DMS79 (cell line): ENCODE results near the gene PAX3.

Experiments
- DNase-seq: peaks from one replicate; lab custom pipeline; 2025; lab: John Stamatoyannopoulos, UW

PAX3 gene

GRCh38 chr2:222298311-222299150 lies at the start of gene PAX3:
PAX3 (minus strand) TSS chr2:222298998; CDS start chr2:222298615, 383 bp downstream.
- DNase-seq, result no peak

- DNase-seq, result no peak
Measured at GRCh38 chr2:222341331-222341730, 42.5 kb upstream of the PAX3 start.

- no peak for DNase-seq
Measured at GRCh38 chr2:222338374-222338773, 39.6 kb upstream of the PAX3 start.

GRCh38 chr2:222336931-222337330 lies 38.1 kb upstream of the PAX3 start:
- DNase-seq, result no peak

GRCh38 chr2:222336442-222336841 lies 37.6 kb upstream of the PAX3 start:
- DNase-seq, result no peak

DNA sequence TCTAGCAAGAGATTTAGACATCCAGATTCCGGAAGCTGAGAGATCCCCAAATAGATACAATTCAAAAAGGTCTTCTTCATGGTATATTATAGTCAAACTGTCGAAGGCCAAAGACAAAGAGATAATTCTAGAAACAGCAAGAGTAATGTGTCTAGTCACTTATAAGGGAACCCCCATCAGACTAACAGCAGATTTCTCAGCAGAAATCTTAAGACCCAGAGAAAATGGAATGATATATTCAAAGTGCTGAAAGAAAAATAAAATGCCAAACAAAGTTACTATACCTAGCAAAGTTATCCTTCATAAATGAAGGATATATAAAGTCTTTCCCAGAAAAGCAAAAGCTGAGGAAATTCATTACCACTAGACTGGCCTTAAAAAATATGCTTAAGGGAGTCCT lies 36.1 kb upstream of the PAX3 start:
- DNase-seq, result no peak

GRCh38 chr2:222333397-222333796 lies 34.6 kb upstream of the PAX3 start:
- DNase-seq, result no peak

DNA sequence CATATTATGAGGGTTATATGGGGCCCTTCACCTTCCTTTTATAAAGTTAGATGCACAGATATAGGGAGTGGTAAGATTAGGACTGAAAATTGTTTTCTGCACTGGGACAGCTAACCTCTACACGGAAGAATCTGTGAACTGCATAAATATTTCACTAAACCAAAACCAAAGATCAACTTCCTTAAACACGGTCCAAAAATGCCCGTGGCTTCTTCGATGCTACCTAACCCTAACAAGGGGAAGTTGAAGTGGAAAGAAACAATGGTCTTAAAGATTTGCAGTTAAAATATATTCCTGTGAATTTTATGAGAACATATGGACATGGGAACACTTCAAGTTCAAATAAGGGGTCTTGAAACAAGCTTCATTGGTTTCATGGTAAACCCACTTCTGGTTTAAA lies 33.3 kb upstream of the PAX3 start:
- DNase-seq, result no peak

DNA sequence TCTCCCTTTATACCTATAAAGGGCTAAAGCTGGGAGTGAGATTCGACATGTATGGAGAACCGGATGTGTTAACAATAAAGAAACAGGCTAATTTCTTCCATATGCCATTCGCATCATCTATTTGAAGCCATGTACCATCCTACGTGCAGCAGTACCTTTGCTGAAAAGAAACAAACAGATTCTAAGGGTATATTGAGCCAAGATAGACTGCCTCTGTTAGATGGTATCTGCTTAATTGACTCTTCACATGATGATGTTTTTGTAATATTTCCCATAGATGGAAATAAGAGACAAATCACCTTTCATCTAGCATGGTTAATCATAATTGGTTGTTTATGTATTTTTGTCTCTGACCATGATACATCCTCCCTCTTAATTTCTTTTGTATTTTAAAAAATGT lies 32.1 kb upstream of the PAX3 start:
- DNase-seq, result no peak

GRCh38 chr2:222322236-222322635 lies 23.4 kb upstream of the PAX3 start:
- DNase-seq, result no peak

DNA sequence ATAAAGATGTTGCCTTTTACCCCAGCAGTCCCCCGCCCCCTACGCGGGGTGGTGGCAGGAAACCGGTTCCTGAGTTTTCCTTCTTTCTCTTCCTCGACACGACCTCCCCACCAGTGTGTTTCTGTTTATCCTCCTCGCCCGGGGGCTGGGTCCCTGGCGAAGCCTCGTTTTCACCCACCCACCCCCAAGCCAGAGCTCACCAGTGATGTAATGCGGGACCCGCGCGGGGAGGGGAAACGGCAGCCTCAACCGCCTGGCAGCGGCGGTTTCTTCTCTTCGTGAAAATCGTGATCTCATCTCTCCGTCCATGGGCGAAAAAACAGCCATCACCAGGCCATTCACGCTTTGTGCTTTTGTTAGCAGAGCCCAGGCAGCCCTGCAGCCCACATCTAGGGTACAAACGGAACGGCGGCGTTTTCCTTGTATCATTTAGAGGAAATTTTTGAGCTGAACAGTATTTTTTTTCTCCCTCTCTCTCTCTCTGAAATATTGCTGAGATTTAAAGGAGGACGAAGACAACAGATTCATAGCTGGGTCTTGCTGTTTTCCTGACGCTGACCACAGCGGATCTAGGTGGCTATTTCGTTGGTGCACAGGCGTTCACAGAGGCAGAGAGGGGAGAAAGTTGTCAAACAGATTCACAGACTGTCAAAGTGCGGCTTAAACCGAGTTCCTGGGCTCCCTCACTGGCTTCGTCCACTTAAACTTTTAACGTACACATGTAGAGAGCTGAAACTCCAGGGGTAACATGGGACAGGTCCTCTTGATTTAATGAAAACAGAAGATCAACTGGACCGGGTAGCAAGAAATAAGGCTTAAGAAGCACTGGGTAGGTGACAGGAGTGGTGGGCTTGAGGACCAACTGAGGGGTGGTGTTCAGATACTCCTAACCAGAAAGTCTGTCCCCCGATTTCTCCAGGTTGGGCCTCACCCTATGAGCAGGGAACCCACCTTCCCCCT lies 21.9 kb upstream of the PAX3 start:
- no peak for DNase-seq

GRCh38 chr2:222319586-222320435 lies 21.0 kb upstream of the PAX3 start:
- no peak for DNase-seq

- no peak for DNase-seq
Measured at GRCh38 chr2:222318712-222319585, 20.2 kb upstream of the PAX3 start.

DNA sequence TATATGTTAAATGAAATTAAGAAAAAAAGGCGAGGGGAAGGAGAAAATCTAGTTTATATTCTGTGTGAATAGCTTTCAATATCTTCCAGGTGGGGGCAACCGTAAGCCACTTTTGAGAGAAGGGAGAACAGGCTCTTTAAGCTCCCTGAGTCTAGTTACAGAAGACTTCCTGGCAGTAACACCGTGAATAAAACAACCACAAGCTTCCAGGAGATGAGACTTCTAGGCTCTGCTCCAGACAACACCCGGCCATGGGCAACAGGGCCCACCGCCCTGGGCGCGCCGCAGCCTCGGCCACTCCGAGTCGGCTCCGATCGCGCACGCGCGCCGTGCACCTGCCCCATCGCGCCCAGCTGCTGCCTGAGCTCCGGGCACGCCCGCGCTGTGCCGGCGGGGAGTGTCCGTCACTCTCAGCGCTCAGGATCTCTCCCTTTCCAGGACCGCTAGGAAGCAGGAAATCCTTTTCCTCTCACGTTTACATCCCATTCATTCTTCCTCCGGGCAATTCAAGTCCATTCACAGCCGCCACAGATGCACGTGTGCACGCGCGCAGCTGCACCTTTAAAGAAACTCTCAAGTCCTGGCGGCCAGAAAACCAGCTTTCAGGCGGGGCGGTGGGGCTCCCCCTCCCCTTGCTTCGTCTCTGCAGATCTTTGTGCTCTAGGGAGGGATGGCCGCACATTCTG lies 19.4 kb upstream of the PAX3 start:
- peak; percentile 25 for DNase-seq

GRCh38 chr2:222315443-222316121 lies 16.8 kb upstream of the PAX3 start:
- DNase-seq, result no peak

- no peak for DNase-seq
Measured at GRCh38 chr2:222313816-222314215, 15.0 kb upstream of the PAX3 start.

DNA sequence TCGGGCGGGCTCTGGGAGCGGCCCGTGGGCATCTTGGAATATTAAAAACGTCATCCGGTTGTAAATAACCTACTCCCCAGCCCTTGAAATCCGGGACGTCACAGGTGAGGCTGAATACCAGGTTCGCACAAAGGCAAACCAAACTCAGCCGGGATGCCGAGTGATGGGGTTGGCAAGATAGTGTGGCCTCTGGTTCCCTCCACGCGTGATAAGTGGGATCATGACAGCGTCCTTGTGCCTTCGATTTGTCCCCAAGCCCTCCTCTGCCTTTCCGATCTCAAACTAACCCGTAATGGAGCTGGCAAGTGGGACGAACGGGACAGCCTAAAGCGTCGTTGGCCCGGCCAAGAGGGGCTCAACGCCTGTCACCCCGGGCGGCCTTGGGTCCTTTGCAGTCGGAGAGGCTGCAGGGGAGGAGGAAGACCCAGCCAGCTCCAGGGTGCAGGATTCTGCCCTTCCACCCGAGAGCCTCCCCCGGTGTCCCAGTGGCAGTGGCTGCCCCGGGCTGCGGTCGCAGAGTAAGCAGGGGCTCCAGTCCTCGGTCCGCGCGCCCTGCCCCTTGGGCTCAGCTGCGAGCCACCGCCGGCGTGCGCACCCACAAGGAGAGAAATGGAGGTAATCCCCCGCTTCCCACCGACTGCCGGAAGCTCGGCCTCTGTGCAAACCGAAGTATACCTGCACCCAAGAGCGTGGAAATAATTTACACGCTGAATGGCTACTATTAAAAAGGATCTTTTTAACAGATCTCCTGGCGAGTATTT lies 13.4 kb upstream of the PAX3 start:
- DNase-seq, result no peak

- DNase-seq, result no peak
Measured at GRCh38 chr2:222311319-222311977, 12.7 kb upstream of the PAX3 start.
